CD14-positive monocyte (primary cell): ENCODE data around the gene ACAT1. TPM values are rescaled to one million over a fixed set of nuclear protein-coding genes. Genes with fewer than 3 reads are reported as not detected.

ENCODE experiments used
- DNase-seq, 3 donors: peaks; one replicate each; pipeline ENCODE4 v3.0.0-alpha.2; 2011 to 2022
- H2AFZ ChIP-seq: 2 replicates; pipeline ENCODE4 v1.6.0; 2012; ENCODE audit warnings: mild to moderate bottlenecking, low read depth, low read length, inconsistent platforms; ENCODE audit not compliant: insufficient read depth, poor library complexity, severe bottlenecking
- H3K27ac ChIP-seq, 2 donors: 1 replicate in 1 of 2; 2 replicates in 1 of 2; pipeline ENCODE4 v1.5.1; 2012 to 2013; ENCODE audit warnings: low read length in 2 of 2, control low read depth in 1 of 2, inconsistent platforms in 1 of 2, low read depth in 1 of 2, mild to moderate bottlenecking in 1 of 2
- H3K27me3 ChIP-seq, 2 donors: one replicate each; pipeline versions ENCODE4 v1.6.0 to v1.6.1; 2011 to 2013; ENCODE audit warnings: low read length in 2 of 2; ENCODE audit not compliant: control insufficient read depth in 2 of 2, insufficient read depth in 2 of 2
- H3K36me3 ChIP-seq, 2 donors: replicated peaks in 1 of 2; 1 replicate in 1 of 2; 2 replicates in 1 of 2; pipeline versions ENCODE4 v1.5.1 to v1.6.1; 2012 to 2013; ENCODE audit warnings: low read length in 2 of 2, control low read depth in 1 of 2, inconsistent platforms in 1 of 2, mild to moderate bottlenecking in 1 of 2; ENCODE audit not compliant: insufficient read depth in 2 of 2, control insufficient read depth in 1 of 2
- H3K4me1 ChIP-seq, 2 donors: 1 replicate in 1 of 2; 2 replicates in 1 of 2; pipeline versions ENCODE4 v1.5.1 to v1.6.1; 2012 to 2013; ENCODE audit warnings: low read length in 2 of 2, control low read depth in 1 of 2, inconsistent platforms in 1 of 2, mild to moderate bottlenecking in 1 of 2, moderate library complexity in 1 of 2; ENCODE audit not compliant: insufficient read depth in 2 of 2, control insufficient read depth in 1 of 2
- H3K4me2 ChIP-seq: replicated peaks from 2 replicates; pipeline ENCODE3; 2012; ENCODE audit warnings: low read length, moderate library complexity, mild to moderate bottlenecking; ENCODE audit not compliant: poor library complexity, severe bottlenecking; ENCODE audit errors: extremely low read depth
- H3K4me3 ChIP-seq, 3 experiments: fragments of 200-600 bp in 1 of 3; sonication (generic) in 1 of 3; replicated peaks in 1 of 3; 1 replicate in 2 of 3; 2 replicates in 1 of 3; pipeline ENCODE4 v1.5.1; 2011 to 2013; ENCODE audit warnings: low read length in 3 of 3, mild to moderate bottlenecking in 3 of 3, control low read depth in 2 of 3, low read depth in 2 of 3, inconsistent platforms in 1 of 3, moderate library complexity in 1 of 3
- H3K79me2 ChIP-seq: 2 replicates; pipeline ENCODE4 v1.6.0; 2012; ENCODE audit warnings: mild to moderate bottlenecking, control low read depth, inconsistent platforms, low read length, moderate library complexity; ENCODE audit not compliant: insufficient read depth
- H3K9ac ChIP-seq: 2 replicates; pipeline ENCODE4 v1.6.0; 2017; ENCODE audit warnings: low read length, mild to moderate bottlenecking; ENCODE audit not compliant: insufficient read depth, poor library complexity, severe bottlenecking
- H3K9me3 ChIP-seq, 2 donors: replicated peaks in 1 of 2; 1 replicate in 1 of 2; 2 replicates in 1 of 2; pipeline versions ENCODE4 v1.5.1 to v1.6.1; 2012 to 2013; ENCODE audit warnings: low read length in 2 of 2, control low read depth in 1 of 2; ENCODE audit not compliant: control insufficient read depth in 1 of 2, insufficient read depth in 1 of 2
- H4K20me1 ChIP-seq: 2 replicates; pipeline ENCODE4 v1.6.0; 2012; ENCODE audit warnings: mild to moderate bottlenecking, low read length, control low read depth, moderate library complexity; ENCODE audit not compliant: insufficient read depth
- H3K27ac Mint-ChIP-seq, 7 donors: one replicate each; pipeline ENCODE4 v1.8.0; 2020; ENCODE audit warnings: mild to moderate bottlenecking in 7 of 7, mixed read lengths in 7 of 7, moderate library complexity in 6 of 7, inconsistent platforms in 2 of 7
- H3K27me3 Mint-ChIP-seq, 3 donors: one replicate each; pipeline ENCODE4 v1.8.0; 2021 to 2022; ENCODE audit warnings: low read depth in 3 of 3, mild to moderate bottlenecking in 3 of 3, mixed read lengths in 3 of 3, moderate library complexity in 3 of 3, inconsistent platforms in 1 of 3
- H3K36me3 Mint-ChIP-seq, 2 donors: one replicate each; pipeline ENCODE4 v1.8.0; 2020; ENCODE audit warnings: mixed read lengths in 2 of 2, inconsistent platforms in 1 of 2, mild to moderate bottlenecking in 1 of 2
- H3K4me1 Mint-ChIP-seq: one replicate; pipeline ENCODE4 v1.8.0; 2020; ENCODE audit warnings: mild to moderate bottlenecking, mixed read lengths
- H3K4me3 Mint-ChIP-seq, 2 donors: one replicate each; pipeline ENCODE4 v1.8.0; 2020; ENCODE audit warnings: mild to moderate bottlenecking in 2 of 2, mixed read lengths in 2 of 2, moderate library complexity in 1 of 2
- H3K9me3 Mint-ChIP-seq, 7 donors: one replicate each; pipeline ENCODE4 v1.8.0; 2020 to 2022; ENCODE audit warnings: mixed read lengths in 7 of 7, mild to moderate bottlenecking in 6 of 7, moderate library complexity in 6 of 7, inconsistent platforms in 2 of 7
- WGBS: methylation state at CpG from one replicate; pipeline ENCODE4 v1.1.5; 2013; ENCODE audit warnings: missing lambda C conversion rate; ENCODE audit not compliant: insufficient coverage; 5-methylcytosine and 5-hydroxymethylcytosine counted together
- intact Hi-C, 2 donors: fragments of 100-400 bp; cut with micrococcal nuclease; formaldehyde crosslinking; loops; one replicate each; pipeline versions ENCODE4 v1.15.0 to v1.15.1; 2023
- polyA plus RNA-seq, 3 donors: library from polyadenylated mRNA; depleted of rRNA in 1 of 3; unstranded in 2 of 3; stranded (reverse) in 1 of 3; fragments of 300-500 nt in 2 of 3; fragments of >200 nt in 1 of 3; fragmentation: Illumina TruSeq in 2 of 3; gene quantifications; 1 replicate in 2 of 3; 2 replicates in 1 of 3; pipeline ENCODE4 v1.2.3, GENCODE V29; 2012 to 2021
- small RNA-seq: library from RNA; depleted of rRNA; stranded (forward); fragments of <200 nt; gene quantifications from one replicate; pipeline ENCODE3, GENCODE V24; 2012; ENCODE audit warnings: low read depth; ENCODE audit not compliant: insufficient read length
- TF ChIP-seq, protein P1 (sequence below): fragments of 200-600 bp; IDR thresholded peaks from one replicate; pipeline ENCODE4 v1.8.0; 2022; ENCODE audit warnings: antibody characterized with exemption, mild to moderate bottlenecking

The ACAT1 gene
- polyA plus RNA-seq, 3 donors = 13.6 to 24.1 (median 22.3) TPM

DNA sequence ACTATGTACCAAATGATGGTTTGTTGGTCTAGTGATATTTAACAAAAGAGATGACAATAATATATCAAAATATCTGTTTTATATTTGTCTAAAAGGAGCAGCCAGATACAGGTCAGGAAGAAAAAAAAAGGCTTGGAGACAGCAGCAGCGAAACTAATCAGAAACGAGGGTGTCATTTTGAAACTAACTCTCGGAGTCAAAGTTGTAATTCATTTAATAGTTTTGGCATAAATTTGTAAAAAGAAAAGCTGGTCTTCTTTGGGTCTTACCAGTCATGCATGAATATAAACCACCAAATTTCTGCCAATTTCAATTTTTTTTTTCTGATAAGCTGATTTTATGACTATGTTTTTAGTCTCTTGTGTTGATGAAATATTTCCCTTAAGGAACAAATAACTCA lies 75.5 kb downstream of the ACAT1 start:
- H3K27me3 ChIP-seq = no peaks in the 10 kb centered on the region
- no peak overlapping the region for H3K27ac ChIP-seq
- H3K4me1 Mint-ChIP-seq = peaks cover 27% of the 10 kb centered on the region
- peaks cover 22 to 24% of the 10 kb centered on the region in 2 donors for H3K4me1 ChIP-seq
- H4K20me1 ChIP-seq = peaks cover 24% of the 10 kb centered on the region
- H3K27ac Mint-ChIP-seq = no peak overlapping the region
- no peaks in the 10 kb centered on the region for H3K9me3 Mint-ChIP-seq
- H3K9me3 ChIP-seq = no peaks in the 10 kb centered on the region
- H3K4me3 Mint-ChIP-seq = no peak overlapping the region
- TF ChIP-seq, protein P1, sequence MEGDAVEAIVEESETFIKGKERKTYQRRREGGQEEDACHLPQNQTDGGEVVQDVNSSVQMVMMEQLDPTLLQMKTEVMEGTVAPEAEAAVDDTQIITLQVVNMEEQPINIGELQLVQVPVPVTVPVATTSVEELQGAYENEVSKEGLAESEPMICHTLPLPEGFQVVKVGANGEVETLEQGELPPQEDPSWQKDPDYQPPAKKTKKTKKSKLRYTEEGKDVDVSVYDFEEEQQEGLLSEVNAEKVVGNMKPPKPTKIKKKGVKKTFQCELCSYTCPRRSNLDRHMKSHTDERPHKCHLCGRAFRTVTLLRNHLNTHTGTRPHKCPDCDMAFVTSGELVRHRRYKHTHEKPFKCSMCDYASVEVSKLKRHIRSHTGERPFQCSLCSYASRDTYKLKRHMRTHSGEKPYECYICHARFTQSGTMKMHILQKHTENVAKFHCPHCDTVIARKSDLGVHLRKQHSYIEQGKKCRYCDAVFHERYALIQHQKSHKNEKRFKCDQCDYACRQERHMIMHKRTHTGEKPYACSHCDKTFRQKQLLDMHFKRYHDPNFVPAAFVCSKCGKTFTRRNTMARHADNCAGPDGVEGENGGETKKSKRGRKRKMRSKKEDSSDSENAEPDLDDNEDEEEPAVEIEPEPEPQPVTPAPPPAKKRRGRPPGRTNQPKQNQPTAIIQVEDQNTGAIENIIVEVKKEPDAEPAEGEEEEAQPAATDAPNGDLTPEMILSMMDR = no peak
- no peak overlapping the region for H3K4me3 ChIP-seq
- H3K79me2 ChIP-seq = peaks cover 19% of the 10 kb centered on the region
- no peak overlapping the region for H3K4me2 ChIP-seq
- no peaks in the 10 kb centered on the region for H3K27me3 Mint-ChIP-seq
- DNase-seq = no peak
- H3K36me3 ChIP-seq = peaks cover 40 to 59% of the 10 kb centered on the region in 2 donors
- intact Hi-C loops = no loop called here
- WGBS = 100% methylated on average over 1 of the region's 3 CpGs
- H3K9ac ChIP-seq = no peak overlapping the region
- H3K36me3 Mint-ChIP-seq = peaks cover 35 to 49% of the 10 kb centered on the region in 2 donors
- H2AFZ ChIP-seq = no peak overlapping the region

Small RNA genes lying within 50 kb of the gene (small RNA-seq; reads per million reads assigned to genes)
- gene RF00019 = not detected

Other genes with a start within 250 kb of the ACAT1 start
- gene RAB39A, start 193.1 kb upstream of the ACAT1 start, polyA plus RNA-seq = 1 to 10 TPM; 1.9 to 6.3 (median 3.9) TPM
- 10 to 100 TPM; 24.7 to 37.8 (median 36.7) TPM for gene CUL5, start 112.7 kb upstream of the ACAT1 start, polyA plus RNA-seq
- 1 to 10 TPM; 3.7 to 5.0 (median 4.1) TPM for gene NPAT, start 101.1 kb downstream of the ACAT1 start, polyA plus RNA-seq
- gene ATM, start 101.5 kb downstream of the ACAT1 start, polyA plus RNA-seq = 10 to 100 TPM; 13.2 to 56.7 (median 21.4) TPM